Pancreas (tissue), 10 donors: ENCODE measurements around the gene LRIG2. TPM values are rescaled to one million over a fixed set of nuclear protein-coding genes. Genes with fewer than 3 reads are reported as not detected.

Experiments used
- ATAC-seq, 4 donors: fragments of 200-7000 bp; cut with Tn5 transposase; one replicate each; pipeline versions ENCODE4 v1.8.0 to v1.9.1; 2020; ENCODE audit warnings: mild to moderate bottlenecking in 4 of 4, moderate library complexity in 4 of 4
- DNase-seq, 6 donors: peaks; one replicate each; pipeline ENCODE4 v3.0.0-alpha.2; 2020
- FAIRE-seq: peaks from 2 replicates; lab custom pipeline; 2012; peaks lifted over from hg19 to GRCh38; lab: Jason Lieb, UNC
- H3K27ac ChIP-seq, 4 donors: fragments of 200-600 bp; sonication (generic); 1 replicate in 3 of 4; 2 replicates in 1 of 4; pipeline versions ENCODE4 v1.5.0 to v1.8.0; 2020
- H3K27me3 ChIP-seq, 4 donors: fragments of 200-600 bp; one replicate each; pipeline ENCODE4 v1.8.0; 2021
- H3K36me3 ChIP-seq, 3 donors: fragments of 200-600 bp; sonication (generic) in 1 of 3; one replicate each; pipeline versions ENCODE4 v1.5.0 to v1.8.0; 2020 to 2021
- H3K4me1 ChIP-seq, 3 donors: fragments of 200-600 bp; one replicate each; pipeline ENCODE4 v1.8.0; 2021
- H3K4me3 ChIP-seq, 4 donors: fragments of 200-600 bp; sonication (generic) in 2 of 4; one replicate each; pipeline versions ENCODE4 v1.5.0 to v1.8.0; 2020 to 2021
- H3K9me3 ChIP-seq, 4 donors: fragments of 200-600 bp; one replicate each; pipeline ENCODE4 v1.8.0; 2021
- WGBS, 2 donors: extraction: QIAGEN DNeasy Blood & Tissue Kit; methylation state at CpG; one replicate each; pipeline ENCODE4 v1.1.7; 2013; 5-methylcytosine and 5-hydroxymethylcytosine counted together
- intact Hi-C, 3 donors: fragments of 100-400 bp; cut with DNase I; formaldehyde crosslinking; loops; one replicate each; pipeline versions ENCODE4 v1.11.1 to v1.14.2; 2022
- polyA plus RNA-seq, 2 donors: library from polyadenylated mRNA; stranded (reverse); fragments of 200-250 nt; gene quantifications; one replicate each; pipeline ENCODE4 v1.2.3, GENCODE V29; 2013
- total RNA-seq, 6 donors: library from RNA; stranded (reverse); fragmentation: NEBNext Ultra II Directional in 4 of 6; extraction: Animal tissue kit (Norgen Biotek cat#: 25700) in 4 of 6; gene quantifications; one replicate each; pipeline versions ENCODE4 v1.2.1 to v1.2.4, GENCODE V29; 2021 to 2023
- TF ChIP-seq, protein P1 (sequence below), 4 donors: fragments of 200-600 bp; sonication (generic) in 3 of 4; IDR thresholded peaks; one replicate each; pipeline versions ENCODE4 v1.5.0 to v1.8.0; 2021; ENCODE audit warnings: antibody characterized with exemption in 4 of 4
- donor health status: healthy with polysubstance abuse.
- donor health status: DM: no; HTN: no; CAD: no; lungs with moderate emphysema.
- donor health status: DM: no; HTN: no; CAD: no.
- donor health status: control.
- donor health status: control.
- donor health status: Bipolar disorder and iron deficiency.
- donor health status: DM: yes; HTN: yes; CAD: no.
- donor health status: DM: no; HTN: no; CAD: no.
- donor health status: DM: no; HTN: no; CAD: no.
- donor health status: DM: yes; HTN: yes; CAD: no.

LRIG2 gene
- total and polyA plus RNA-seq, 8 donors: 2.4 to 8.5 (median 4.0) TPM

DNA sequence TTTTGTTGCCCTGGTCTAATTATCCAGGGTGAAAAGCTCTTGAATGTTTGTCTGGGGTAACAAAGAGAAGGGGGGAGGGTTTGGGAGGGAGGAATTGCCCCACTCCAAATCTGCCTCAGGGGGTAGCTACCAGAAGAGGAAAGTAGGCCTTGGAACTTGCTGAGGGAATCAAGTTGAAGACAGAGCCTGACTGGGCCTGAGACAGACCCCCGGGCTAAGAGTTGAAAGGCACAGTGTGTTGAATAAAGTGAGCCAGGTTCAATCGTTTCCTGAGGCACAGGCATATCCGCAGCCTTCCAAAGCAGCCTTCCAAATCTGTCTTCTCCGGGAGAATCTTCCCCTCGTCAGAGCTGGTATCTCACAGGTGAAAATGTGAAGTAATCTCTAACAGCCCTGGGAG, 96.6 kb downstream of the LRIG2 start:
- peak in 1 of 4 donors; percentile 25 for ATAC-seq
- FAIRE-seq: no peak
- intact Hi-C loops: no loop called here
- no peak overlapping the region for H3K27ac ChIP-seq
- WGBS, 2 donors: 71 to 73% methylated on average over 5 of the region's 5 CpGs
- no peaks in the 10 kb centered on the region for H3K27me3 ChIP-seq
- no peaks in the 10 kb centered on the region for H3K36me3 ChIP-seq
- peaks cover 0 to 4% (median 0%) of the 10 kb centered on the region in 3 donors for H3K4me1 ChIP-seq
- H3K9me3 ChIP-seq: no peaks in the 10 kb centered on the region
- TF ChIP-seq, protein P1, sequence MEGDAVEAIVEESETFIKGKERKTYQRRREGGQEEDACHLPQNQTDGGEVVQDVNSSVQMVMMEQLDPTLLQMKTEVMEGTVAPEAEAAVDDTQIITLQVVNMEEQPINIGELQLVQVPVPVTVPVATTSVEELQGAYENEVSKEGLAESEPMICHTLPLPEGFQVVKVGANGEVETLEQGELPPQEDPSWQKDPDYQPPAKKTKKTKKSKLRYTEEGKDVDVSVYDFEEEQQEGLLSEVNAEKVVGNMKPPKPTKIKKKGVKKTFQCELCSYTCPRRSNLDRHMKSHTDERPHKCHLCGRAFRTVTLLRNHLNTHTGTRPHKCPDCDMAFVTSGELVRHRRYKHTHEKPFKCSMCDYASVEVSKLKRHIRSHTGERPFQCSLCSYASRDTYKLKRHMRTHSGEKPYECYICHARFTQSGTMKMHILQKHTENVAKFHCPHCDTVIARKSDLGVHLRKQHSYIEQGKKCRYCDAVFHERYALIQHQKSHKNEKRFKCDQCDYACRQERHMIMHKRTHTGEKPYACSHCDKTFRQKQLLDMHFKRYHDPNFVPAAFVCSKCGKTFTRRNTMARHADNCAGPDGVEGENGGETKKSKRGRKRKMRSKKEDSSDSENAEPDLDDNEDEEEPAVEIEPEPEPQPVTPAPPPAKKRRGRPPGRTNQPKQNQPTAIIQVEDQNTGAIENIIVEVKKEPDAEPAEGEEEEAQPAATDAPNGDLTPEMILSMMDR (IDR thresholded peaks at IDR 0.05): no peak
- H3K4me3 ChIP-seq: no peak overlapping the region
- DNase-seq: no peak

DNA sequence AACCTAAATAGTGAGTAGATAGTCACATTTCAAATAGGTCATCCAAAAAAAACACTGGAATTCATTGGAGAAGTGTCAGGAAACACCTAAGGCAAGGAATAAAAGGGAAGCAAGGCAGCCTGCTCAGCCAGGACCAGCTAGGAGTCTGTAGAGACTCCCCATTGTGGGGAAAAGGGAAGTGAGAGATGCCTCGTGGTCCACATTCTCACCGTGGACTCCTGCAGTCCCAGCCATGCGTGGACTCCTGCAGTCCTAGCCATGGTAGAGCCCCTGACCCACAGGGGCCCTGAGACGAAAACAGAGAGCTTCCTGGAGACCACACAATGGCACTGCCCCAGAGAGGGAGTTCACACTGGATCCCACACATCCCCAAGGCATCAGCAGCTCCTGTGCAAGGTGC, 97.5 kb downstream of the LRIG2 start:
- FAIRE-seq (no peak), DNase-seq (no peak), ATAC-seq (no peak)
- Histone ChIP-seq H3K4me3 (no peak overlapping the region), H3K27me3 (no peaks in the 10 kb centered on the region), H3K9me3 (no peaks in the 10 kb centered on the region), H3K36me3 (no peaks in the 10 kb centered on the region), H3K27ac (no peak overlapping the region), H3K4me1 (peaks cover 0 to 4% (median 0%) of the 10 kb centered on the region in 3 donors)
- intact Hi-C loops: no loop called here
- 85 to 86% methylated on average over 4 of the region's 4 CpGs for WGBS, 2 donors
- TF ChIP-seq, protein P1 (IDR thresholded peaks at IDR 0.05): no peak

DNA sequence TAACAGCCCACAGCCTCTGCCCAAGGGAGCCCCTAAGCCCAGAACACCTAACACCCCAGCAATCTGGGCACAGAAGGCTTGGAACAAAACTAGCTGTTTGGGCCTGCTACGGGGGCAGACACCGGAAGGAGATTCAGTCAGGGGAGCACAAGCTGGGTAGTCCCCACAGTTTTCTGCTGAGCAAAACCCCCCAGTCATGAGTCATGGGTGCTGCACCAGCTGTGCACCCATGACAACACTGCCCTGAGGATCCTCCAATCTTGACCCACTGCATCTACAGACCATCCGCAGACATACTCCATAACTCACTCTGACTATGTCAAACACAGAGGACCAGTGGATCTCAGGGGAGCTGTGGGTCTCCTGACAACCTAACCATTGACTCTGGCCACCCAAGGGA, 105.1 kb downstream of the LRIG2 start:
- TF ChIP-seq, protein P1 (IDR thresholded peaks at IDR 0.05): no peak
- Histone ChIP-seq H3K36me3 (no peaks in the 10 kb centered on the region), H3K27ac (no peak overlapping the region), H3K4me1 (no peaks in the 10 kb centered on the region), H3K27me3 (no peaks in the 10 kb centered on the region), H3K4me3 (no peak overlapping the region), H3K9me3 (no peaks in the 10 kb centered on the region)
- intact Hi-C loops: no loop called here
- ATAC-seq (no peak), DNase-seq (no peak), FAIRE-seq (no peak)
- WGBS, 2 donors: 96 to 97% methylated on average over 3 of the region's 3 CpGs

DNA sequence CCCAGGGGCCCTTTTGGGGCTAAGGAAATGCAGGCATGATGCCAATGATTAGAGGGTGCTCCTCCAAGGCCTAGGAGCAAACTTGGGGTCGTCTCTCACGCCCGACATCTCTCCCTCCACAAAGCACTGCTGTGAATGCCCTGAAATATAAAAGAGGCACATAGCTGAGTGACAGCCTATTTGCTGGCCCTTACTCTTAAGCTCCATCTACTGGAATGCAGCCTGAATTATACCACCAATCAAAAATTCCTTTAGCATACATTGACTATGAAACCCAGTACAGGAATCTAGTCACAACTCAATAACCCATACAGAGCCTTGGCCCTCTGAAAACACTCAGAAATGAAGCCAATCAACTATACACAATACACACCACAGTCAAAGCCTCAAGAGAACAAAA, 105.5 kb downstream of the LRIG2 start:
- no peaks in the 10 kb centered on the region for H3K9me3 ChIP-seq
- no peaks in the 10 kb centered on the region for H3K4me1 ChIP-seq
- H3K27ac ChIP-seq: no peak overlapping the region
- 79 to 83% methylated on average over 3 of the region's 3 CpGs for WGBS, 2 donors
- TF ChIP-seq, protein P1 (IDR thresholded peaks at IDR 0.05): no peak
- no peaks in the 10 kb centered on the region for H3K36me3 ChIP-seq
- ATAC-seq (peak in 1 of 4 donors; percentile 35), DNase-seq (no peak), FAIRE-seq (no peak)
- H3K4me3 ChIP-seq: no peak overlapping the region
- intact Hi-C loops: no loop called here
- no peaks in the 10 kb centered on the region for H3K27me3 ChIP-seq

Other genes with a start within 250 kb of the LRIG2 start
- gene SLC16A1, start 117.0 kb upstream of the LRIG2 start, total RNA-seq: 1 to 10 TPM; 1.0 to 5.2 (median 3.6) TPM
- gene SLC16A1, start 117.0 kb upstream of the LRIG2 start, polyA plus RNA-seq: under 1 TPM; 0.42 to 0.68 TPM